Epidermal melanocyte (primary cell): ENCODE data around the gene TRAPPC2L.

Experiments used
- DNase-seq: peaks from one replicate; pipeline ENCODE4 v3.0.0; 2011; ENCODE audit warnings: low spot score; ENCODE audit not compliant: insufficient read length

TRAPPC2L gene

DNA sequence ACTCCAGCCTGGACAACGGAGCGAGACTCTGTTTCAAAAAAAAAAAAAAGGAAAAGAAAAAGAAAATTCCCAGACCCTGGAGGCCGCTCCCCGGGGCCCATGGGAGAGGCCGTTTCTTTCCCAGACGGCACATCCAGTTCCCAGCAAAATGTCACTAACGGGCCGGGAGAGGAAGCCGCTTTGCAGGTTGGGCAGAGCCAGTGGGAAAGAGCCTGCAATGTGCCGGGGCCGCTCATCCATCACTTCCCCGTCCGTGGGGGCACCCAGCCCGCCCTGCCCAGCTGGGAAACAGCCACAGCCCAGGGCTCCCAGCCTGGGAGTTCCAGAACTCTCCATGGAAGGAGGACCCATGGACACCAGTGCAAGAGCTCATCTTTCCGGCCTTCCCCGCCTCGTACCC is 51.4 kb downstream of the TRAPPC2L start:
- no peak for DNase-seq

DNA sequence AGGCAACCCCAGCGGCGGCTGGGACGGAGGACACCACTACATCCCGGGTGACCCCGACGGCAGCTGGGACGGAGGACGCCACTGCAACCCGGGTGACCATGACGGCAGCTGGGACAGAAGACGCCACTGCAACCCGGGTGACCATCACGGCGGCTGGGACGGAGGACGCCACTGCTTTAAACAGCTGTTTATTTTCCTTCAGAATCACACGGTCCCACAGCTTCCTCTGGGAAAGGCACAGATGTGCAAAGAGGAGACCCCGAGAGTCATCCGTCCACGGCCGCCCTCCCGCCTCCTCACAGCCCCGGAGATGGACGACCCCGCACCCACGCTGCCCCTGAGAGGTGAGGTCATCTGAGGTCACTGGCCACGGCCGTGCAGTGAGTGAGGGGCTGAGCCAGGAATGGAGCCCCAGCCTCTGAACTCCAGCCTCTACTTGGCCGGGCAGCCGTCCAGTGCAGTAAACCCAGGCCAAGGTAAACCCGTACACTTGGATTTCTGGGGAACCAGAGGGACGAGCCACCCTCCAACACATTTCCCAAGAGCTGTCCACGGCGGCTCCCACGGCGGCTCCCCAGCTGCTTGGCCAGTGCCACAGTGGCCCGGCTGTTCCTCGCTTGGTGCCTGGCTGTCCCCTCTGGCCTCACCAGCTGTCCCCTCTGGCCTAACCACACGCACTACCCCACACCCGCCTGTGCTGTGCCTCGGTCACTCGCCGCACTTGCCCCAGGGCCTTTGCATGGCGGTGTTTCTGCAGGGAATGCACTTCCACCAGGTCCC is 52.7 kb downstream of the TRAPPC2L start:
- DNase-seq, result no peak

DNA sequence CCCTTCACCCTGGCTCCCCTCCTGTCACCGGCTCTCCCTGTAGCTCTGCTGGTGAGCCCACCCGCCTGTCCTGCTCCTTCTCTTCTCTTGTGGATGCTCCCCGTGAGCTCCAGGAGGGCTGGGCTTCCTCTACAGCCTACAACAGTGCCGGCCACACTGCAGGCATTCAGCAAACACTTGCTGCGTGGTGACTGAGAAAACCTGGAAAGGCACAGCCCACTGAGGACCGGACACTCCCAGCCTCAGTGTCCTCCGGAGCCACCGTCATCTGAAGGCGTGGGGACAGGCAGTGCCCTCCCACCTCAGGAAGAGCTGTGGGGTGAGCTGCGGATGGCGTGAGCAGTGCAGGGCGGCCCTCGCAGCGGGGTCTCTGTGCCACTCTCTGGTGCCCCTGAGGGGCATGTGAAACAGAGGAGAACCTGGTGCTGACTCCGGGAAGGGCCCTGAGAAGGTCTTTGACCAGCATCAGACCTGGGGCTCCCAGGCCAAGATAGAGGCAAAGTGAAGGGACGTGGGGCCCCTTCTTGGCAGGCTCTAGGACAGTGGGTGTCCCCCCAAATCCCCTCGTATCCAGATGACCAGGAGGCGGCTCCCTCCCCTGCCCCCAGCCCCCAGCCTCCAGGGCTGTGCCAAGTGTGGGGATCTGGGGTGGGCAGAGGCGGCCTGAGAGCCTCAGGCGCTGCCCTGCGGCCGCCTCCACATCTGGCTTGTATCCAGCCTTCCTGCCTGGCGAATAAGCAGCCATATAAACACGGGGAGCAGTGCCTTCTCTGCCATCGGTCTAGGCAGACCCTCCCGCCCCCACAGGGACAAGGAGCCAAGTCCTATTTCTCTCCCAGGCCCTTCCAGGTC is 53.6 kb downstream of the TRAPPC2L start:
- DNase-seq, result no peak

DNA sequence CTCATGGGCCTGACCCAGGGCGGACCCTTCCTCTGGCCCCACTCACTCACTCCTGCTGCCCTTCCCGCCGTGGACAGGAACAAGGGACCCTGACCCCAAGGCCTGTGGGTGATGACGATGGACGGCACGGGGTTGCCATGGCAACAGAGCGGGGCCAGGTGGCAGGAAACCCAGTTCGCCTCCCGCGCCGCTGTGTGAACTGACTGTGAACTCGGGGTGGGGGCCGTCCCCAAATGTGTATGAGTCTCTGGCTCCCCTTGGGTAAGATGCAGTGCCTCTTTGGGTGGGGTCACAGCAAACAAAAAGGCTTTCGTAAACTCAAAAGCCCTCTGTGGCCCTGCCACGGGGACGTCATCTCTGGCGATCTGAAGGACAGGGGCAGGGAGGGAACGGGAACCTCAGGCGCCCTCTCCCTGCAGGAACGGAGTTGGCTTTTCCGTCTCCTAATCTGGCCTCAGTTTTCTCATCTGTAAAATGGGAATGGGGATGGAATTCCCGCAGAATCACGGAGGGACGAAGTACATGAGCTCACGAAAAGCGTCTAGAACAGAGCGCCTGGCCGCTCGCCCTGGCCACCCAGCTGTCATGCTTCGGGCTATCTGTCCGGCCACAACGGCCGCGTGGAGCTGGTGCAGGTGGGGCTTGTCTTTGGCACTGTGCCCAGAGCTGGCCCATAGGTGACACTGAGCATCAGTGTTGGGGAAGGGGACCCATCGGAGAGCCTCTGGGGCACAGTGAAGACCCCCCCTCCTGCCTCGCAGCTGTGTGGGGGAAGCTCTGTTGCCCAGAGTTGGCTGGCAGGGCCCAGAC is 54.4 kb downstream of the TRAPPC2L start:
- no peak for DNase-seq

DNA sequence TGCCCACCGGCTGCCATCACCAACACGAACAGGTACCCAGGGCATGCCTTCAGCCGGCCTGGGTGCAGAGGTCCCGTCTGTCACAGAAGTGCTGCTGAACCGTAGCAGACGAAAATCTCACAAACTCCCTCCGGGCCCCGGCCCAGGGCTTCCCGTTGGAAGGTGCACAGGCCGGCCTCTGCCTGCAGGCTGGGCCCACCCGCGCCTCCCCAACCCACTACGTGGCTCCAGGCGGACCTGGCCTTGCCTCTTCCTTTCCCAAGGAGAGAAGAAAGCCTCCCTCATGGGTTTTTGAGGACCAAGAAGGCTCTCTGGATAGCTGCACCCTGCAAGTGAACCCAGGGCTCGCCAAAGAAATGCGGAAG is 55.0 kb downstream of the TRAPPC2L start:
- no peak for DNase-seq
